Smooth muscle cell (in vitro differentiated cells): ENCODE data around the gene MPHOSPH9. TPM values are rescaled to one million over a fixed set of nuclear protein-coding genes. Genes with fewer than 3 reads are reported as not detected.

Experiments used
- DNase-seq: peaks from one replicate; lab custom pipeline; 2025; ENCODE audit not compliant: unreplicated experiment; lab: John Stamatoyannopoulos, UW
- H2AFZ ChIP-seq: fragments of 200-600 bp; sonication (generic); 2 replicates; pipeline ENCODE4 v1.6.0; 2016; ENCODE audit warnings: antibody characterized with exemption, low read depth, mild to moderate bottlenecking
- H3F3A ChIP-seq: fragments of 200-600 bp; sonication (generic); 2 replicates; pipeline ENCODE4 v1.6.0; 2017; ENCODE audit warnings: antibody characterized with exemption, low read depth
- H3K27ac ChIP-seq: fragments of 200-600 bp; sonication (generic); 2 replicates; pipeline ENCODE4 v1.5.1; 2016; ENCODE audit warnings: low read depth, mild to moderate bottlenecking
- H3K27me3 ChIP-seq: fragments of 200-600 bp; sonication (generic); 2 replicates; pipeline ENCODE4 v1.6.1; 2016; ENCODE audit warnings: low read depth, mild to moderate bottlenecking
- H3K36me3 ChIP-seq: fragments of 200-600 bp; sonication (generic); 2 replicates; pipeline ENCODE4 v1.5.1; 2016; ENCODE audit warnings: low read depth
- H3K4me1 ChIP-seq: fragments of 200-600 bp; sonication (generic); 2 replicates; pipeline ENCODE4 v1.5.1; 2016; ENCODE audit warnings: low read depth
- H3K4me2 ChIP-seq: fragments of 200-600 bp; sonication (generic); 2 replicates; pipeline ENCODE4 v1.6.0; 2016; ENCODE audit warnings: mild to moderate bottlenecking
- H3K4me3 ChIP-seq: fragments of 200-600 bp; sonication (generic); 2 replicates; pipeline ENCODE4 v1.5.1; 2016; ENCODE audit warnings: mild to moderate bottlenecking
- H3K79me2 ChIP-seq: fragments of 200-600 bp; sonication (generic); 2 replicates; pipeline ENCODE4 v1.6.0; 2016; ENCODE audit warnings: low read depth, mild to moderate bottlenecking
- H3K9ac ChIP-seq: fragments of 200-600 bp; sonication (generic); 2 replicates; pipeline ENCODE4 v1.6.0; 2016; ENCODE audit warnings: low read depth
- H3K9me3 ChIP-seq: fragments of 200-600 bp; sonication (generic); replicated peaks from 2 replicates; pipeline ENCODE4 v1.5.1; 2016; ENCODE audit warnings: low read depth
- H4K20me1 ChIP-seq: fragments of 200-600 bp; sonication (generic); 2 replicates; pipeline ENCODE4 v1.6.0; 2016; ENCODE audit warnings: low read depth
- WGBS: methylation state at CpG from one replicate; pipeline ENCODE4 v1.1.7; 2016; ENCODE audit warnings: low lambda C conversion rate; 5-methylcytosine and 5-hydroxymethylcytosine counted together
- polyA plus RNA-seq: library from polyadenylated mRNA; unstranded; fragments of >200 nt; fragmentation: Nextera tagmentation; extraction: Ambion mirVana; gene quantifications from 2 replicates; pipeline ENCODE4 v1.2.1, GENCODE V29; 2016
- total RNA-seq: library from RNA; depleted of rRNA; stranded (reverse); fragments of >200 nt; gene quantifications from 2 replicates; pipeline ENCODE4 v1.2.3, GENCODE V29; 2014
- TF ChIP-seq, protein P1 (sequence below): fragments of 200-600 bp; sonication (generic); IDR thresholded peaks from 2 replicates; pipeline ENCODE4 v1.5.1; 2017; ENCODE audit warnings: borderline replicate concordance, mild to moderate bottlenecking, antibody characterized with exemption; ENCODE audit not compliant: insufficient read depth, poor library complexity, severe bottlenecking

Gene MPHOSPH9
- total and polyA plus RNA-seq, 2 experiments from 2014 or later, result 7.4 to 70.8 TPM

DNA sequence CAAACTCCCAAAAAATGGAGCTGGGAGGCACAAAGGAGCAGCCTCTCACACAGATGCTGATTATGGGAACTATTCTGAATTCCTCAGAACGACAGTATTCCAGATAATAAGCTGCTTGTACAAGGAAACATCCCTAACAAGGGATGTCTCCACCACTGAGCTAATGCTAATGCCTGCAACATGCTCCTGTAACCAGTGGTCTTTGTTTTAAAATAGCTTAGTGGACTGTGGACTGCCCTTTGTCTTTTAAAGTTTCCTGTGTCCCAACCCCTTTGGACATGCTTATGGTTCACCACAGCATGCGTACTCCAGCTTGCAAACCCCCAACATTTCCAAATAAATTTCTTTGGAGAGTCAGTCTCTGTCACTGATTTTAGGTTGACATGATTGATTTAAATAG lies 65.6 kb downstream of the MPHOSPH9 start:
- H3K4me3 ChIP-seq, result no peak overlapping the region
- no peaks in the 10 kb centered on the region for H3K4me1 ChIP-seq
- H3K27me3 ChIP-seq, result no peaks in the 10 kb centered on the region
- 48% methylated on average over 2 of the region's 2 CpGs for whole genome bisulfite sequencing
- H3K27ac ChIP-seq, result no peak overlapping the region
- no peaks in the 10 kb centered on the region for H3K79me2 ChIP-seq
- no peaks in the 10 kb centered on the region for H4K20me1 ChIP-seq
- no peak overlapping the region for H3K9ac ChIP-seq
- TF ChIP-seq, protein P1, sequence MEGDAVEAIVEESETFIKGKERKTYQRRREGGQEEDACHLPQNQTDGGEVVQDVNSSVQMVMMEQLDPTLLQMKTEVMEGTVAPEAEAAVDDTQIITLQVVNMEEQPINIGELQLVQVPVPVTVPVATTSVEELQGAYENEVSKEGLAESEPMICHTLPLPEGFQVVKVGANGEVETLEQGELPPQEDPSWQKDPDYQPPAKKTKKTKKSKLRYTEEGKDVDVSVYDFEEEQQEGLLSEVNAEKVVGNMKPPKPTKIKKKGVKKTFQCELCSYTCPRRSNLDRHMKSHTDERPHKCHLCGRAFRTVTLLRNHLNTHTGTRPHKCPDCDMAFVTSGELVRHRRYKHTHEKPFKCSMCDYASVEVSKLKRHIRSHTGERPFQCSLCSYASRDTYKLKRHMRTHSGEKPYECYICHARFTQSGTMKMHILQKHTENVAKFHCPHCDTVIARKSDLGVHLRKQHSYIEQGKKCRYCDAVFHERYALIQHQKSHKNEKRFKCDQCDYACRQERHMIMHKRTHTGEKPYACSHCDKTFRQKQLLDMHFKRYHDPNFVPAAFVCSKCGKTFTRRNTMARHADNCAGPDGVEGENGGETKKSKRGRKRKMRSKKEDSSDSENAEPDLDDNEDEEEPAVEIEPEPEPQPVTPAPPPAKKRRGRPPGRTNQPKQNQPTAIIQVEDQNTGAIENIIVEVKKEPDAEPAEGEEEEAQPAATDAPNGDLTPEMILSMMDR, result no peak
- no peak overlapping the region for H3K4me2 ChIP-seq
- H3F3A ChIP-seq, result no peaks in the 10 kb centered on the region
- no peak for DNase-seq
- no peaks in the 10 kb centered on the region for H3K36me3 ChIP-seq
- no peaks in the 10 kb centered on the region for H3K9me3 ChIP-seq
- H2AFZ ChIP-seq, result no peak overlapping the region

DNA sequence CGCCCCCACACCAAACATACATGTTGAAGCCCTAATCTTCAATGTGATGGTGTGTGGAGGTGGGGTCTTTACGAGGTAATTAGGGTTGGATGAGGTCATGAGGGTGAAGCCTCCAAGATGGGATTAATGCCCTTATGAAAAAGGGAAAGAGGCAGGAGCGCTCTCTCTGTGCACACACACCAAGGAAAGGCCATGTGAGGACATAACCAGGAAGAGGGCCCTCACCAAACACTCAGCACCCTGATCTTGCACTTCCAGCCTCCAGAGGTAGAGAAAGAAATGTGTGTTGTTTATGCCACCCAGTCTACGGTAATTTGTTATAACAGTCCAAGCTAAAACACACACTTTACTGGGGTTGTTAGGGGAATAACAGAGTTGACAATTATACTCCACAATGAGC lies 67.4 kb downstream of the MPHOSPH9 start:
- H3K27ac ChIP-seq, result no peak overlapping the region
- H3K9ac ChIP-seq, result no peak overlapping the region
- H2AFZ ChIP-seq, result no peak overlapping the region
- H3F3A ChIP-seq, result no peaks in the 10 kb centered on the region
- H3K4me3 ChIP-seq, result no peak overlapping the region
- DNase-seq, result no peak
- H3K4me1 ChIP-seq, result no peaks in the 10 kb centered on the region
- H4K20me1 ChIP-seq, result no peaks in the 10 kb centered on the region
- H3K79me2 ChIP-seq, result no peaks in the 10 kb centered on the region
- no peaks in the 10 kb centered on the region for H3K36me3 ChIP-seq
- 92% methylated on average over 4 of the region's 4 CpGs for WGBS
- no peaks in the 10 kb centered on the region for H3K9me3 ChIP-seq
- TF ChIP-seq, protein P1, result no peak
- no peaks in the 10 kb centered on the region for H3K27me3 ChIP-seq
- H3K4me2 ChIP-seq, result no peak overlapping the region

- 98% methylated on average over 9 of the region's 9 CpGs for WGBS
Observed at GRCh38 chr12:123164710-123165261, 68.2 kb downstream of the MPHOSPH9 start.

More at GRCh38 chr12:123164710-123165261, 68.2 kb downstream of the MPHOSPH9 start:
- no peak overlapping the region for H3K4me2 ChIP-seq
- no peaks in the 10 kb centered on the region for H3K27me3 ChIP-seq
- no peak overlapping the region for H2AFZ ChIP-seq
- H3K4me1 ChIP-seq, result no peaks in the 10 kb centered on the region
- no peaks in the 10 kb centered on the region for H3K79me2 ChIP-seq
- no peak overlapping the region for H3K4me3 ChIP-seq
- DNase-seq, result no peak
- no peak overlapping the region for H3K27ac ChIP-seq
- H3F3A ChIP-seq, result no peaks in the 10 kb centered on the region
- H3K9ac ChIP-seq, result no peak overlapping the region
- H3K36me3 ChIP-seq, result no peaks in the 10 kb centered on the region
- no peaks in the 10 kb centered on the region for H4K20me1 ChIP-seq
- no peaks in the 10 kb centered on the region for H3K9me3 ChIP-seq
- TF ChIP-seq, protein P1, result no peak
